HepG2 (cell line): ENCODE data around the gene ATP10A. TPM values are rescaled to one million over a fixed set of nuclear protein-coding genes. Genes with fewer than 3 reads are reported as not detected.

Experiments used
- ATAC-seq: fragments of 200-7000 bp; cut with Tn5 transposase; 3 replicates; pipeline ENCODE4 v1.9.1; 2020; ENCODE audit warnings: mild to moderate bottlenecking, moderate library complexity
- BruUV-seq: library from RNA; stranded (reverse); fragments of 400-500 nt; replicated peaks from 2 replicates; lab custom pipeline; 2021; lab: Mats Ljungman, UMichigan
- CTCF ChIA-PET: fragments of 300-600 bp; formaldehyde crosslinking; extraction: SDS; loops from one replicate; lab custom pipeline; 2021; ENCODE audit warnings: low total read pairs, inconsistent platforms, low intra/inter-chr PET ratio; lab: Yijun Ruan, JAX
- POLR2A ChIA-PET: fragments of 350-600 bp; sonication (Branson Sonifier 250); formaldehyde crosslinking; loops from one replicate; lab custom pipeline; 2020; ENCODE audit warnings: antibody characterized with exemption, inconsistent platforms; lab: Yijun Ruan, JAX
- DNase-seq: peaks from one replicate; pipeline ENCODE4 v3.0.0-alpha.2; 2015; ENCODE audit warnings: low spot score
- FAIRE-seq: peaks from 3 replicates; lab custom pipeline; 2011; peaks lifted over from hg19 to GRCh38; lab: Jason Lieb, UNC
- H2AFZ ChIP-seq: one replicate; pipeline ENCODE4 v1.6.1; 2011; ENCODE audit warnings: low read length, inconsistent platforms
- H3K27ac ChIP-seq: fragments of 300-600 bp; 3 replicates; pipeline ENCODE4 v1.8.0; 2011; ENCODE audit warnings: mixed run types, mild to moderate bottlenecking, mixed read lengths, low read length, inconsistent platforms; ENCODE audit not compliant: insufficient read depth; ENCODE audit errors: extremely low read length
- H3K27me3 ChIP-seq, 2 experiments: fragments of 200-600 bp in 1 of 2; 2 replicates in 1 of 2; 3 replicates in 1 of 2; pipeline versions ENCODE4 v1.6.0 to v1.8.0; 2011; ENCODE audit warnings: low read length in 2 of 2, mild to moderate bottlenecking in 2 of 2, moderate library complexity in 2 of 2, inconsistent platforms in 1 of 2; ENCODE audit not compliant: insufficient read depth in 2 of 2, control insufficient read depth in 1 of 2
- H3K36me3 ChIP-seq, 2 experiments: fragments of 200-600 bp in 1 of 2; replicated peaks in 1 of 2; 2 replicates in 1 of 2; 3 replicates in 1 of 2; pipeline versions ENCODE4 v1.5.1 to v1.8.0; 2011; ENCODE audit warnings: low read length in 2 of 2, inconsistent platforms in 1 of 2; ENCODE audit not compliant: insufficient read depth in 2 of 2, control insufficient read depth in 1 of 2
- H3K4me1 ChIP-seq: 2 replicates; pipeline ENCODE4 v1.5.1; 2012; ENCODE audit warnings: low read length, inconsistent platforms; ENCODE audit not compliant: insufficient read depth
- H3K4me2 ChIP-seq: 2 replicates; pipeline ENCODE4 v1.6.0; 2011; ENCODE audit warnings: low read depth, low read length, inconsistent platforms
- H3K4me3 ChIP-seq, 3 experiments: fragments of 200-600 bp in 1 of 3; sonication (generic), shearing (Covaris generic) in 1 of 3; replicated peaks in 1 of 3; 2 replicates each; pipeline ENCODE4 v1.5.1; 2011 to 2016; ENCODE audit warnings: low read length in 3 of 3, inconsistent platforms in 2 of 3, low read depth in 2 of 3, mild to moderate bottlenecking in 2 of 3, control low read depth in 1 of 3, mixed read lengths in 1 of 3; ENCODE audit not compliant: insufficient read depth in 1 of 3
- H3K79me2 ChIP-seq: one replicate; pipeline ENCODE4 v1.6.1; 2011; ENCODE audit warnings: low read length, inconsistent platforms; ENCODE audit not compliant: insufficient read depth
- H3K9ac ChIP-seq: 2 replicates; pipeline ENCODE4 v1.6.0; 2011; ENCODE audit warnings: mild to moderate bottlenecking, low read depth, low read length, inconsistent platforms; ENCODE audit not compliant: insufficient read depth
- H3K9me3 ChIP-seq: 2 replicates; pipeline ENCODE4 v1.5.1; 2012; ENCODE audit warnings: mild to moderate bottlenecking, low read length
- H4K20me1 ChIP-seq: 2 replicates; pipeline ENCODE4 v1.6.0; 2011; ENCODE audit warnings: inconsistent platforms, mild to moderate bottlenecking, low read length, moderate library complexity; ENCODE audit not compliant: insufficient read depth
- BORCS8-MEF2B ChIP-seq: sonication (generic); formaldehyde crosslinking; IDR thresholded peaks from 2 replicates; pipeline ENCODE4 v1.8.0; 2022; ENCODE audit warnings: mild to moderate bottlenecking, missing genetic modification reagents
- CCAR2 ChIP-seq: fragments of 200-400 bp; formaldehyde crosslinking; optimal IDR thresholded peaks from 2 replicates; pipeline ENCODE3; 2018; ENCODE audit warnings: low read depth, mild to moderate bottlenecking, low read length, moderate library complexity
- ELF3 ChIP-seq: IDR thresholded peaks from 2 replicates; pipeline ENCODE4 v1.6.1; 2016; ENCODE audit warnings: missing genetic modification reagents, missing compliant biosample characterization
- KAT8 ChIP-seq: IDR thresholded peaks from 2 replicates; pipeline ENCODE4 v1.6.1; 2016; ENCODE audit warnings: missing genetic modification reagents, missing compliant biosample characterization
- MAZ ChIP-seq, 2 experiments: sonication (generic) in 1 of 2; formaldehyde crosslinking in 1 of 2; IDR thresholded peaks; 2 replicates each; pipeline versions ENCODE4 v1.5.0 to v1.6.1; 2012 to 2020; ENCODE audit warnings: low read depth in 2 of 2, mild to moderate bottlenecking in 2 of 2, borderline replicate concordance in 1 of 2, improper control_type of control experiment in 1 of 2, low read length in 1 of 2, missing genetic modification reagents in 1 of 2, moderate library complexity in 1 of 2
- PCBP2 ChIP-seq: fragments of 200-400 bp; formaldehyde crosslinking; optimal IDR thresholded peaks from 2 replicates; pipeline ENCODE3; 2018; ENCODE audit warnings: low read length, low read depth; ENCODE audit not compliant: poor library complexity, severe bottlenecking
- POGZ ChIP-seq: sonication (generic); formaldehyde crosslinking; IDR thresholded peaks from 2 replicates; pipeline ENCODE4 v1.4.0; 2020; ENCODE audit warnings: mild to moderate bottlenecking, missing genetic modification reagents
- RXRB ChIP-seq: IDR thresholded peaks from 2 replicates; pipeline ENCODE4 v1.6.1; 2016; ENCODE audit warnings: borderline replicate concordance, missing genetic modification reagents, missing compliant biosample characterization
- ZNF547 ChIP-seq: sonication (generic); formaldehyde crosslinking; IDR thresholded peaks from 2 replicates; pipeline ENCODE4 v1.5.1; 2020; ENCODE audit warnings: mild to moderate bottlenecking, missing genetic modification reagents
- ZNF562 ChIP-seq: sonication (generic); formaldehyde crosslinking; IDR thresholded peaks from 2 replicates; pipeline ENCODE4 v1.8.0; 2022; ENCODE audit warnings: missing genetic modification reagents, borderline replicate concordance
- ZNF749 ChIP-seq: sonication (generic); formaldehyde crosslinking; IDR thresholded peaks from 2 replicates; pipeline ENCODE4 v1.8.0; 2022; ENCODE audit warnings: mild to moderate bottlenecking, missing genetic modification reagents, moderate library complexity, borderline replicate concordance
- ZSCAN21 ChIP-seq: sonication (generic); formaldehyde crosslinking; IDR thresholded peaks from 2 replicates; pipeline ENCODE4 v1.8.0; 2022; ENCODE audit warnings: mild to moderate bottlenecking, missing genetic modification reagents, moderate library complexity, borderline replicate concordance
- WGBS: methylation state at CpG from one replicate; pipeline ENCODE4 v1.1.6; 2017; ENCODE audit warnings: low lambda C conversion rate; 5-methylcytosine and 5-hydroxymethylcytosine counted together
- in situ Hi-C: cut with HindIII; loops from 2 replicates; pipeline ENCODE4 v1.10.0; 2017; ENCODE audit warnings: low pct_unique_long_range_greater_than_20kb; ENCODE audit not compliant: extremely low pct_ligation_motif_present
- intact Hi-C: fragments of 100-400 bp; cut with micrococcal nuclease; formaldehyde crosslinking; loops from one replicate; pipeline ENCODE4 v1.10.0; 2022; ENCODE audit not compliant: unreplicated experiment
- polyA plus RNA-seq, 8 experiments: library from polyadenylated mRNA; depleted of rRNA in 3 of 8; stranded (reverse) in 7 of 8; unstranded in 1 of 8; fragments of >200 nt; fragmentation: Illumina TruSeq in 4 of 8; extraction: Trizol in 4 of 8; gene quantifications; 2 replicates each; pipeline versions ENCODE4 v1.2.1 to v1.2.3, GENCODE V29; 2011 to 2016; ENCODE audit warnings: low read depth in 4 of 8, missing spikeins in 1 of 8, mixed read lengths in 1 of 8; ENCODE audit not compliant: insufficient read depth in 1 of 8
- total RNA-seq, 5 experiments: library from RNA; depleted of rRNA; stranded (reverse); fragments of >200 nt; fragmentation: Illumina TruSeq; extraction: Trizol; gene quantifications; 2 replicates each; pipeline ENCODE4 v1.2.3, GENCODE V29; 2016; ENCODE audit warnings: low read depth in 1 of 5
- TF ChIP-seq, protein P1 (sequence below): IDR thresholded peaks from 2 replicates; pipeline ENCODE4 v1.6.1; 2016; ENCODE audit warnings: low read depth
- TF ChIP-seq, protein P2 (sequence below): sonication (generic); formaldehyde crosslinking; IDR thresholded peaks from 2 replicates; pipeline ENCODE4 v1.5.0; 2020; ENCODE audit warnings: mild to moderate bottlenecking, missing genetic modification reagents
- TF ChIP-seq, protein P3 (sequence below): sonication (generic); formaldehyde crosslinking; IDR thresholded peaks from 2 replicates; pipeline ENCODE4 v1.4.0; 2020; ENCODE audit warnings: missing genetic modification reagents

Gene ATP10A
- total and polyA plus RNA-seq, 2 of the 13 experiments (the other 11 are each of a cell fraction or from before 2014, with no cell fraction given): 0.58 to 4.2 TPM

DNA sequence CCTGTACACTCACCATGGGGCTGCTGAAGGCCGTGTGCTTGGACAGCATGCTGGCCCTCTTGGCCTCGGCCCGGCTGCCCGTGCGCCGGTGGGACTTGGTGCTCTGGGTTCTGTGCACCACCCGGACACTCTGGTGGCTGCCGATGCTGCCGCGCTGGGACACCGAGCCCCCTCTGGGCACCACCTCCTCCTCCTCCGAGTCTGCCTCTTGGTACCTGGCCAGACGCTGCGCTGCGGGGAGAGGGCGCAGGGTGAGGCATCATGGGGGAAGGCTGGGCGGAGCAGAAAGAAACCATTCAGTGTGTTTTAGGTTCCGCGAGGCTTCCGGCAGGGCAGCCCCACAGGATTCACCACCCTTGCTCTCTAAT, 145.0 kb downstream of the ATP10A start:
- Histone ChIP-seq H3K79me2 (no peaks in the 10 kb centered on the region), H3K9ac (no peak overlapping the region), H3K4me1 (no peaks in the 10 kb centered on the region), H3K36me3 (no peaks in the 10 kb centered on the region), H3K4me3 (no peak overlapping the region), H4K20me1 (no peaks in the 10 kb centered on the region), H2AFZ (no peak overlapping the region), H3K27ac (no peak overlapping the region), H3K9me3 (no peaks in the 10 kb centered on the region), H3K4me2 (no peak overlapping the region), H3K27me3 (peaks cover 0 to 3% of the 10 kb centered on the region in 2 experiments; a peak in 2 of 5 replicates)
- CTCF ChIA-PET: no interaction called here
- in situ Hi-C loops (loop anchor here (10.0 kb wide), 1 partner anchor 203 kb away; no protein-coding TSS in a partner anchor), intact Hi-C loops (no loop called here)
- FAIRE-seq (no peak), ATAC-seq (no peak), DNase-seq (no peak)
- TF ChIP-seq BORCS8-MEF2B (CRISPR knock-in tag) (no peak), KAT8 (CRISPR knock-in tag) (no peak), ZNF547 (CRISPR knock-in tag) (no peak), CCAR2 (no peak), ZSCAN21 (CRISPR knock-in tag) (no peak), POGZ (CRISPR knock-in tag) (no peak), ZNF749 (CRISPR knock-in tag) (no peak), MAZ (IDR thresholded peaks at IDR 0.05; ENCODE audit: borderline replicate concordance, low read depth, low read length) (no peak), MAZ (CRISPR knock-in tag; IDR thresholded peaks at IDR 0.05; ENCODE audit: low read depth) (no peak), ZNF562 (CRISPR knock-in tag) (no peak), ELF3 (no peak), RXRB (CRISPR knock-in tag) (no peak), PCBP2 (no peak)
- TF ChIP-seq, protein P1, sequence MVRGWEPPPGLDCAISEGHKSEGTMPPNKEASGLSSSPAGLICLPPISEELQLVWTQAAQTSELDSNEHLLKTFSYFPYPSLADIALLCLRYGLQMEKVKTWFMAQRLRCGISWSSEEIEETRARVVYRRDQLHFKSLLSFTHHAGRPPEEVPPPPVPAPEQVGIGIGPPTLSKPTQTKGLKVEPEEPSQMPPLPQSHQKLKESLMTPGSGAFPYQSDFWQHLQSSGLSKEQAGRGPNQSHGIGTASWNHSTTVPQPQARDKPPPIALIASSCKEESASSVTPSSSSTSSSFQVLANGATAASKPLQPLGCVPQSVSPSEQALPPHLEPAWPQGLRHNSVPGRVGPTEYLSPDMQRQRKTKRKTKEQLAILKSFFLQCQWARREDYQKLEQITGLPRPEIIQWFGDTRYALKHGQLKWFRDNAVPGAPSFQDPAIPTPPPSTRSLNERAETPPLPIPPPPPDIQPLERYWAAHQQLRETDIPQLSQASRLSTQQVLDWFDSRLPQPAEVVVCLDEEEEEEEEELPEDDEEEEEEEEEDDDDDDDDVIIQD (CRISPR knock-in tag): no peak
- TF ChIP-seq, protein P2, sequence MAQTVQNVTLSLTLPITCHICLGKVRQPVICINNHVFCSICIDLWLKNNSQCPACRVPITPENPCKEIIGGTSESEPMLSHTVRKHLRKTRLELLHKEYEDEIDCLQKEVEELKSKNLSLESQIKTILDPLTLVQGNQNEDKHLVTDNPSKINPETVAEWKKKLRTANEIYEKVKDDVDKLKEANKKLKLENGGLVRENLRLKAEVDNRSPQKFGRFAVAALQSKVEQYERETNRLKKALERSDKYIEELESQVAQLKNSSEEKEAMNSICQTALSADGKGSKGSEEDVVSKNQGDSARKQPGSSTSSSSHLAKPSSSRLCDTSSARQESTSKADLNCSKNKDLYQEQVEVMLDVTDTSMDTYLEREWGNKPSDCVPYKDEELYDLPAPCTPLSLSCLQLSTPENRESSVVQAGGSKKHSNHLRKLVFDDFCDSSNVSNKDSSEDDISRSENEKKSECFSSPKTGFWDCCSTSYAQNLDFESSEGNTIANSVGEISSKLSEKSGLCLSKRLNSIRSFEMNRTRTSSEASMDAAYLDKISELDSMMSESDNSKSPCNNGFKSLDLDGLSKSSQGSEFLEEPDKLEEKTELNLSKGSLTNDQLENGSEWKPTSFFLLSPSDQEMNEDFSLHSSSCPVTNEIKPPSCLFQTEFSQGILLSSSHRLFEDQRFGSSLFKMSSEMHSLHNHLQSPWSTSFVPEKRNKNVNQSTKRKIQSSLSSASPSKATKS: no peak
- TF ChIP-seq, protein P3, sequence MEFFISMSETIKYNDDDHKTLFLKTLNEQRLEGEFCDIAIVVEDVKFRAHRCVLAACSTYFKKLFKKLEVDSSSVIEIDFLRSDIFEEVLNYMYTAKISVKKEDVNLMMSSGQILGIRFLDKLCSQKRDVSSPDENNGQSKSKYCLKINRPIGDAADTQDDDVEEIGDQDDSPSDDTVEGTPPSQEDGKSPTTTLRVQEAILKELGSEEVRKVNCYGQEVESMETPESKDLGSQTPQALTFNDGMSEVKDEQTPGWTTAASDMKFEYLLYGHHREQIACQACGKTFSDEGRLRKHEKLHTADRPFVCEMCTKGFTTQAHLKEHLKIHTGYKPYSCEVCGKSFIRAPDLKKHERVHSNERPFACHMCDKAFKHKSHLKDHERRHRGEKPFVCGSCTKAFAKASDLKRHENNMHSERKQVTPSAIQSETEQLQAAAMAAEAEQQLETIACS (CRISPR knock-in tag): no peak
- POLR2A ChIA-PET: no interaction called here
- WGBS: 92% methylated on average over 6 of the region's 20 CpGs
- no TSS peak for BruUV-seq
